GM21825 (cell line): ENCODE results near the gene SUB1.

Source experiments
- ATAC-seq: cut with Tn5 transposase; IDR thresholded peaks from one replicate; pipeline ENCODE4 v1.9.1; 2021; ENCODE audit warnings: mild to moderate bottlenecking, moderate library complexity; ENCODE audit not compliant: unreplicated experiment

SUB1 gene

GRCh38 chr5:32642276-32643002 is 57.1 kb downstream of the SUB1 start:
- ATAC-seq, result no peak

- ATAC-seq, result no peak
Observed at GRCh38 chr5:32645246-32645645, 59.9 kb downstream of the SUB1 start.

- ATAC-seq, result no peak
Observed at GRCh38 chr5:32646061-32646969, 61.0 kb downstream of the SUB1 start.

GRCh38 chr5:32651088-32651487 is 65.7 kb downstream of the SUB1 start:
- no peak for ATAC-seq

GRCh38 chr5:32651638-32652037 is 66.3 kb downstream of the SUB1 start:
- ATAC-seq, result no peak
